RWPE2 (cell line): ENCODE results near the gene ATXN3L.
A peak's percentile ranks its signal among the peaks of the same experiment; 100 is the strongest.

Experiments
- ATAC-seq: fragments of 200-7000 bp; cut with Tn5 transposase; 3 replicates; pipeline ENCODE4 v1.9.1; 2021; ENCODE audit warnings: low read depth
- DNase-seq: peaks from one replicate; pipeline ENCODE4 v3.0.0-alpha.2; 2020; ENCODE audit warnings: low spot score
- H3K27ac ChIP-seq: fragments of 450-650 bp; 2 replicates; pipeline ENCODE4 v1.5.1; 2017; ENCODE audit warnings: mild to moderate bottlenecking; ENCODE audit not compliant: poor library complexity, severe bottlenecking
- H3K27me3 ChIP-seq: fragments of 250-450 bp; sonication (Bioruptor Pico); 2 replicates; pipeline ENCODE4 v1.5.1; 2021; ENCODE audit warnings: mild to moderate bottlenecking, moderate library complexity; ENCODE audit not compliant: insufficient read depth, poor library complexity, severe bottlenecking
- H3K36me3 ChIP-seq: fragments of 250-450 bp; sonication (Bioruptor Pico); 2 replicates; pipeline ENCODE4 v1.5.1; 2020; ENCODE audit warnings: low read depth, mild to moderate bottlenecking, moderate library complexity
- H3K4me1 ChIP-seq: fragments of 250-450 bp; sonication (Bioruptor Pico); 2 replicates; pipeline ENCODE4 v1.5.1; 2021; ENCODE audit warnings: mild to moderate bottlenecking, moderate library complexity; ENCODE audit not compliant: insufficient read depth, poor library complexity, severe bottlenecking
- H3K4me3 ChIP-seq: fragments of 250-450 bp; sonication (Bioruptor Pico); 2 replicates; pipeline ENCODE4 v1.5.1; 2021; ENCODE audit warnings: mild to moderate bottlenecking, moderate library complexity; ENCODE audit not compliant: severe bottlenecking
- H3K9me3 ChIP-seq: fragments of 250-450 bp; sonication (Bioruptor Pico); 2 replicates; pipeline ENCODE4 v1.5.1; 2021; ENCODE audit warnings: mild to moderate bottlenecking, moderate library complexity; ENCODE audit not compliant: severe bottlenecking
- CTCF ChIP-seq: fragments of 450-650 bp; IDR thresholded peaks from one replicate; pipeline ENCODE4 v1.5.1; 2017; ENCODE audit warnings: mild to moderate bottlenecking, moderate library complexity; ENCODE audit not compliant: poor library complexity, severe bottlenecking

ATXN3L gene

GRCh38 chrX:13345037-13345436 lies 25.2 kb upstream of the ATXN3L start:
- peaks cover 9% of the 10 kb centered on the region for H3K4me1 ChIP-seq
- H3K4me3 ChIP-seq: no peak overlapping the region
- H3K27me3 ChIP-seq: no peaks in the 10 kb centered on the region
- no peak overlapping the region for H3K27ac ChIP-seq
- H3K36me3 ChIP-seq: no peaks in the 10 kb centered on the region
- DNase-seq (no peak), ATAC-seq (no peak)
- H3K9me3 ChIP-seq: no peaks in the 10 kb centered on the region
- no peak for TF ChIP-seq CTCF

GRCh38 chrX:13341491-13342101 lies 21.7 kb upstream of the ATXN3L start:
- no peaks in the 10 kb centered on the region for H3K27me3 ChIP-seq
- no peak overlapping the region for H3K4me3 ChIP-seq
- H3K27ac ChIP-seq: peak overlapping the region; percentile 70
- peaks cover 9% of the 10 kb centered on the region for H3K4me1 ChIP-seq
- H3K9me3 ChIP-seq: no peaks in the 10 kb centered on the region
- no peak for TF ChIP-seq CTCF
- peak; percentile 38; the same call in 1 of the 3 replicates for ATAC-seq
- no peak for DNase-seq
- H3K36me3 ChIP-seq: no peaks in the 10 kb centered on the region

- H3K4me3 ChIP-seq: no peak overlapping the region
- H3K36me3 ChIP-seq: no peaks in the 10 kb centered on the region
- ATAC-seq (no peak), DNase-seq (no peak)
- TF ChIP-seq CTCF: no peak
- no peaks in the 10 kb centered on the region for H3K9me3 ChIP-seq
- no peaks in the 10 kb centered on the region for H3K27me3 ChIP-seq
- H3K4me1 ChIP-seq: peaks cover 9% of the 10 kb centered on the region
- peak overlapping the region; percentile 70 for H3K27ac ChIP-seq
Observed at GRCh38 chrX:13340182-13340791, 20.4 kb upstream of the ATXN3L start.

- H3K4me3 ChIP-seq: no peak overlapping the region
- ATAC-seq (no peak), DNase-seq (no peak)
- H3K36me3 ChIP-seq: no peaks in the 10 kb centered on the region
- no peaks in the 10 kb centered on the region for H3K9me3 ChIP-seq
- no peaks in the 10 kb centered on the region for H3K27me3 ChIP-seq
- no peak for TF ChIP-seq CTCF
- peaks cover 9% of the 10 kb centered on the region for H3K4me1 ChIP-seq
- H3K27ac ChIP-seq: no peak overlapping the region
Observed at GRCh38 chrX:13339607-13340006, 19.8 kb upstream of the ATXN3L start.

GRCh38 chrX:13338996-13339515 lies 19.2 kb upstream of the ATXN3L start:
- ATAC-seq: no peak
- Histone ChIP-seq H3K27ac (no peak overlapping the region), H3K4me1 (peaks cover 9% of the 10 kb centered on the region), H3K36me3 (no peaks in the 10 kb centered on the region), H3K27me3 (no peaks in the 10 kb centered on the region), H3K4me3 (no peak overlapping the region), H3K9me3 (no peaks in the 10 kb centered on the region)
- no peak for DNase-seq
- no peak for TF ChIP-seq CTCF
